Ovary (tissue), 3 donors: ENCODE results near the gene CCDC102A.

Experiments
- CTCF ChIP-seq, 3 donors: fragments of 450-650 bp in 2 of 3; fragments of 200-600 bp in 1 of 3; IDR thresholded peaks; one replicate each; pipeline versions ENCODE4 v1.5.1 to v1.8.0; 2016 to 2022; ENCODE audit warnings: antibody characterized with exemption in 3 of 3, mild to moderate bottlenecking in 1 of 3
- EP300 ChIP-seq: sonication (generic); formaldehyde crosslinking; IDR thresholded peaks from one replicate; pipeline ENCODE4 v1.6.1; 2017; ENCODE audit warnings: antibody characterized with exemption
- POLR2A ChIP-seq: fragments of 450-650 bp; IDR thresholded peaks from one replicate; pipeline ENCODE4 v1.6.1; 2017; ENCODE audit warnings: antibody characterized with exemption, mild to moderate bottlenecking, moderate library complexity
- donor health status: DM: no; HTN: no; CAD: no.

GRCh38 chr16:57575468-57576277 lies 39.3 kb upstream of the CCDC102A start:
- TF ChIP-seq CTCF (IDR thresholded peaks at IDR 0.05): no peak
- no peak for TF ChIP-seq EP300
- no peak for TF ChIP-seq POLR2A
